ENCODE results near the gene RCAN3. TPM values are rescaled to one million over a fixed set of nuclear protein-coding genes. Genes with fewer than 3 reads are reported as not detected.

RCAN3 gene
- total RNA-seq, 1 experiment from 2014 or later: 25.6 TPM

DNA sequence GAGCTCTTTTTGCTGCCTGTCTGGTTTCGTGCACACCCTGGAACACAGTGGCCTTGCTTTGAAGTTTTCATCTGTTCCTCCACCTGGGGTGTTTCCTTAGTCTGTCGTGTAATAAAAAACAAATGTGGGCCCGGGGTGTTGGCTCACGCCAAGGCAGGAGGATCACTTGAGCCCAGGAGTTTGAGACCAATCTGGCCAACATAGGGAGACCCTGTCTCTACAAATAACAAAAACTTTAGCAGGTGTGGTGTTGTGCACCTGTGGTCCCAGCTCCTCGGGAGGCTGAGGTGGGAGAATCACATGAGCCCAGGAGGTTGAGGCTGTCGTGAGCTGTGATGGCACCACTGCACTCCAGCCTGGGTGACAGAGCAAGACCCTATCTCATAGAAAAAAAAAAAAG is 57.7 kb downstream of the RCAN3 start:
- Histone ChIP-seq H3K27me3 (ENCODE audit: low read length) (no peaks in the 10 kb centered on the region), H3K9ac (ENCODE audit: low read length) (no peak overlapping the region), H4K20me1 (ENCODE audit: low read length) (no peaks in the 10 kb centered on the region), H3K4me2 (ENCODE audit: low read length) (no peak overlapping the region), H3K4me3 (ENCODE audit: low read length) (no peak overlapping the region), H3K9me2 (replicated peaks; ENCODE audit: low read length) (no peaks in the 10 kb centered on the region), H3F3A (ENCODE audit: low read length, unreplicated experiment) (no peaks in the 10 kb centered on the region), H3K36me3 (ENCODE audit: low read depth, low read length) (no peaks in the 10 kb centered on the region), H3K27ac (ENCODE audit: low read length) (no peak overlapping the region), H2AFZ (ENCODE audit: low read length) (no peak overlapping the region), H3K9me3 (ENCODE audit: low read length) (no peaks in the 10 kb centered on the region), H3K4me1 (ENCODE audit: insufficient read depth, low read length) (peaks cover 39% of the 10 kb centered on the region), H3K79me2 (ENCODE audit: low read length) (no peaks in the 10 kb centered on the region)
- BruUV-seq (replicated peaks): no TSS peak
- CTCF ChIA-PET: no interaction called here
- DNase-seq (no peak), ATAC-seq (no peak)
- POLR2A ChIA-PET (ENCODE audit: unreplicated experiment): no interaction called here
- TF ChIP-seq EZH2 (IDR thresholded peaks at IDR 0.05; ENCODE audit: low read length, unreplicated experiment): no peak
- TF ChIP-seq, protein P1, sequence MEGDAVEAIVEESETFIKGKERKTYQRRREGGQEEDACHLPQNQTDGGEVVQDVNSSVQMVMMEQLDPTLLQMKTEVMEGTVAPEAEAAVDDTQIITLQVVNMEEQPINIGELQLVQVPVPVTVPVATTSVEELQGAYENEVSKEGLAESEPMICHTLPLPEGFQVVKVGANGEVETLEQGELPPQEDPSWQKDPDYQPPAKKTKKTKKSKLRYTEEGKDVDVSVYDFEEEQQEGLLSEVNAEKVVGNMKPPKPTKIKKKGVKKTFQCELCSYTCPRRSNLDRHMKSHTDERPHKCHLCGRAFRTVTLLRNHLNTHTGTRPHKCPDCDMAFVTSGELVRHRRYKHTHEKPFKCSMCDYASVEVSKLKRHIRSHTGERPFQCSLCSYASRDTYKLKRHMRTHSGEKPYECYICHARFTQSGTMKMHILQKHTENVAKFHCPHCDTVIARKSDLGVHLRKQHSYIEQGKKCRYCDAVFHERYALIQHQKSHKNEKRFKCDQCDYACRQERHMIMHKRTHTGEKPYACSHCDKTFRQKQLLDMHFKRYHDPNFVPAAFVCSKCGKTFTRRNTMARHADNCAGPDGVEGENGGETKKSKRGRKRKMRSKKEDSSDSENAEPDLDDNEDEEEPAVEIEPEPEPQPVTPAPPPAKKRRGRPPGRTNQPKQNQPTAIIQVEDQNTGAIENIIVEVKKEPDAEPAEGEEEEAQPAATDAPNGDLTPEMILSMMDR (conservative IDR thresholded peaks at IDR 0.05; ENCODE audit: low read depth, low read length): no peak
- no peak for TF ChIP-seq EZH2phosphoT487 (IDR thresholded peaks at IDR 0.05; ENCODE audit: borderline replicate concordance, low read length)
- intact Hi-C loops (cut with micrococcal nuclease): no loop called here

DNA sequence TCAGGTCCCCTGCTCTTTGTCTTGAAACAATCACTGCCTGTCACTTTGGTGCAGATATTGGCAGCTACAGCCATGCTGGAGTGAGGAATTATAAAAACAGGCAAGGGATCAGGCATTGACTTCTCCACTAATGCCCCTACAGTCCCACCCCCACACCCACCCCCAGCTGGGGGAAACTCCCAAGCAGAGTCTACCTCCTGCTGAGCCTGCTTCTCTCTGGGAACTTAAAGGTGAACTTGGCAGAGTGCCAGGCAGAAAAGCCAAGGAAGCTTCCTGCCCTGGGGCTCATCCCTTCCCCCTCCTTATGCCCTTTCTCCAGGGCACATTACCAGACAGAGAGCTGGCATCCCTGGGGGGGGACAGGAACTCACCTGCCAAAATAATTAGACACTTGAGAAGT is 60.0 kb downstream of the RCAN3 start:
- intact Hi-C loops (cut with micrococcal nuclease): no loop called here
- no peak overlapping the region for H3K9ac ChIP-seq (ENCODE audit: low read length)
- H3K9me2 ChIP-seq (replicated peaks; ENCODE audit: low read length): no peaks in the 10 kb centered on the region
- H2AFZ ChIP-seq (ENCODE audit: low read length): no peak overlapping the region
- no peak overlapping the region for H3K27ac ChIP-seq (ENCODE audit: low read length)
- CTCF ChIA-PET: no interaction called here
- DNase-seq (peak; percentile 62), ATAC-seq (no peak)
- no peaks in the 10 kb centered on the region for H3F3A ChIP-seq (ENCODE audit: low read length, unreplicated experiment)
- POLR2A ChIA-PET (ENCODE audit: unreplicated experiment): no interaction called here
- H4K20me1 ChIP-seq (ENCODE audit: low read length): no peaks in the 10 kb centered on the region
- no peaks in the 10 kb centered on the region for H3K79me2 ChIP-seq (ENCODE audit: low read length)
- H3K9me3 ChIP-seq (ENCODE audit: low read length): no peaks in the 10 kb centered on the region
- H3K4me3 ChIP-seq (ENCODE audit: low read length): no peak overlapping the region
- TF ChIP-seq EZH2 (IDR thresholded peaks at IDR 0.05; ENCODE audit: low read length, unreplicated experiment) (no peak), EZH2phosphoT487 (IDR thresholded peaks at IDR 0.05; ENCODE audit: borderline replicate concordance, low read length) (no peak)
- TF ChIP-seq, protein P1 (conservative IDR thresholded peaks at IDR 0.05; ENCODE audit: low read depth, low read length): no peak
- no TSS peak for BruUV-seq (replicated peaks)
- H3K4me2 ChIP-seq (ENCODE audit: low read length): peak overlapping the region; percentile 42; the same call in 1 of the 2 replicates
- H3K4me1 ChIP-seq (ENCODE audit: insufficient read depth, low read length): peaks cover 53% of the 10 kb centered on the region
- H3K36me3 ChIP-seq (ENCODE audit: low read depth, low read length): no peaks in the 10 kb centered on the region
- no peaks in the 10 kb centered on the region for H3K27me3 ChIP-seq (ENCODE audit: low read length)

DNA sequence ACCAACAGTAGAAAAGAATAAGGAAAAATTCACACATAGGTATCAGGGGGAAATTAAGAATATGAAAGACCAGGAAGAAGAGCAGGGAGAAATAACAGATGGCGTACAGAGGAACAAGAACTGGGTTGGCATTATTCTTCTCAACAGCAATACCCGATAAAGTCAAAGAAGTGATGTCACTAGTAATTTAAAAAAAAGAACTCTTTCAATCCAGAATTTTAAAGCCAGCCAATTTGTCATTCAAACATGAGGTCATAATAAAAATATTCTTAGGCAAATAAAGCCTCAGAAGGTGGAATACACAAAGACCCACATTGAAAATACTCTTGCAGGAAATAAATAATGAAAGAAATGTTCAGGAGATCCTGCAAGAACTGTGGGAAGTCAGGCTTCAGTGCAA is 62.1 kb downstream of the RCAN3 start:
- TF ChIP-seq EZH2 (IDR thresholded peaks at IDR 0.05; ENCODE audit: low read length, unreplicated experiment) (no peak), EZH2phosphoT487 (IDR thresholded peaks at IDR 0.05; ENCODE audit: borderline replicate concordance, low read length) (no peak)
- TF ChIP-seq, protein P1 (conservative IDR thresholded peaks at IDR 0.05; ENCODE audit: low read depth, low read length): no peak
- Histone ChIP-seq H3K4me1 (ENCODE audit: insufficient read depth, low read length) (peaks cover 49% of the 10 kb centered on the region), H3K79me2 (ENCODE audit: low read length) (no peaks in the 10 kb centered on the region), H4K20me1 (ENCODE audit: low read length) (no peaks in the 10 kb centered on the region), H3K4me3 (ENCODE audit: low read length) (no peak overlapping the region), H3K27me3 (ENCODE audit: low read length) (no peaks in the 10 kb centered on the region), H3K9me3 (ENCODE audit: low read length) (no peaks in the 10 kb centered on the region), H2AFZ (ENCODE audit: low read length) (no peak overlapping the region), H3K4me2 (ENCODE audit: low read length) (no peak overlapping the region), H3F3A (ENCODE audit: low read length, unreplicated experiment) (no peaks in the 10 kb centered on the region), H3K9ac (ENCODE audit: low read length) (no peak overlapping the region), H3K9me2 (replicated peaks; ENCODE audit: low read length) (no peaks in the 10 kb centered on the region), H3K27ac (ENCODE audit: low read length) (no peak overlapping the region), H3K36me3 (ENCODE audit: low read depth, low read length) (no peaks in the 10 kb centered on the region)
- ATAC-seq (no peak), DNase-seq (peak; percentile 48)
- ChIA-PET CTCF (interaction anchor here (0.7 kb wide), 1 partner anchor 1250 kb away, joined by 6 read pairs; no protein-coding TSS in a partner anchor), POLR2A (ENCODE audit: unreplicated experiment) (no interaction called here)
- BruUV-seq (replicated peaks): no TSS peak
- intact Hi-C loops (cut with micrococcal nuclease): loop anchor here (5.0 kb wide), 1 partner anchor 47 kb away; no protein-coding TSS in a partner anchor

All from PC-3 (cell line).